ENCODE results near the gene RMC1. TPM values are rescaled to one million over a fixed set of nuclear protein-coding genes. Genes with fewer than 3 reads are reported as not detected.

The RMC1 gene
- total and polyA plus RNA-seq, 2 of the 13 experiments (the other 11 are each of a cell fraction or from before 2014, with no cell fraction given), result 9.4 to 19.5 TPM

DNA sequence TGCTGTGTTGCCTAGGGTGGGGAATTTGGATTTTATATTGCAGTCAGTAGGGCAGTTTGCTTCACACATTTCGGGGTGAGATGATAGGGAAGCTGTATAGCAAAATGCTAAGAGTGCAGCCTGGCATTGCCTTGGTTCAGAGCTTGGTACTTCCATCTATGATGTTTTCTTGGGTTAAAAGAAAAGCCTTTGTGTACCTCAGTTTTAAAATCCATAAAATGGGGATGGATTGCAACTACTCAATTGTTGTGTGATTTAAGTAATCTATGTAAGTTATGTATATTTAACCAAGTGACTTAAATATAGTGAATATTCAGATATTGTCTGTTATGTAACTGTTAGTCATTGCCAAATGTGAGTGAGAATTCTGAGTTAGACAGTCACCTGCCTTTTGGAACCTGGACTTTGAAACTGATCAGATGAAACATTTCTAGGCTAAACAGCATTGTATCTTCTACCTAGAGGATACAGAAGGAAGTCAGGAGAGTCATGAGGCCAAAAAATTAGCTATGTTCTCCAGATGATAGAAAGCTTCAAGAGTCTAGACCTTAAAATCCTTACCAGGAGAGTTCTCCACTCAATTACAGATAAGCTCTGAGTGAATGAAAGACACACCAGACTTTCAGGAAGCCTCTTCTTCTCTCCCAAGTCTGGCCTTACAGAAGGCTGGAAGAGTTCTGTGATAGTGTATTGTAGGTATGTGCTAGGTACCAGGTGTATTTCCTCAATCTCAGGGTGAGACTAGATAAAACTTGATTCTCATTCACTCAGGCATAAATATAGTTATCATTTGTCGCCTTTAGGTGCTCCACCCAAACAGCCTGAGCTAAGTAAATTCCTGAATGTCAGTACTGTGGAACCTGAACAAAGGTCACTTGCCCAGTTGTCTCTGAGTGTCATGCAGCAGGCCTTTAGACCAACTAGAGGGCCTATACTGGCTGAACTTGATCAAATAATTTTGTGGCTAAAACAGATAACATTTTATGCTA is 42.7 kb upstream of the RMC1 start (continued):
- TF ChIP-seq MXD3 (CRISPR knock-in tag; IDR thresholded peaks at IDR 0.05) (no peak), ZMYM2 (CRISPR knock-in tag; IDR thresholded peaks at IDR 0.05) (no peak), ZNF652 (CRISPR knock-in tag; IDR thresholded peaks at IDR 0.05; ENCODE audit: borderline replicate concordance, low read depth) (no peak), ZNF660 (CRISPR knock-in tag; IDR thresholded peaks at IDR 0.05; ENCODE audit: borderline replicate concordance, low read depth) (no peak), ZNF337 (CRISPR knock-in tag; IDR thresholded peaks at IDR 0.05; ENCODE audit: borderline replicate concordance, low read depth) (no peak), ATAD3A (CRISPR knock-in tag; IDR thresholded peaks at IDR 0.05) (no peak), ZNF83 (CRISPR knock-in tag; IDR thresholded peaks at IDR 0.05; ENCODE audit: borderline replicate concordance) (no peak), CTCF (CRISPR knock-in tag; IDR thresholded peaks at IDR 0.05) (no peak), U2AF2 (IDR thresholded peaks at IDR 0.05; ENCODE audit: low read depth, low read length) (no peak), KLF6 (CRISPR knock-in tag; IDR thresholded peaks at IDR 0.05) (0 out of 2 replicates have a peak, but pooled peaks have one; percentile 39), ZFYVE20 (CRISPR knock-in tag; IDR thresholded peaks at IDR 0.05; ENCODE audit: borderline replicate concordance, low read depth) (no peak), ZNF615 (CRISPR knock-in tag; IDR thresholded peaks at IDR 0.05; ENCODE audit: borderline replicate concordance) (no peak), NFRKB (IDR thresholded peaks at IDR 0.05) (no peak), SRY (CRISPR knock-in tag; IDR thresholded peaks at IDR 0.05) (no peak), FOSL2 (CRISPR knock-in tag; IDR thresholded peaks at IDR 0.05) (no peak), SP4 (CRISPR knock-in tag; IDR thresholded peaks at IDR 0.05) (no peak), BCLAF1 (IDR thresholded peaks at IDR 0.05) (no peak), KMT2B (CRISPR knock-in tag; IDR thresholded peaks at IDR 0.05) (no peak), JDP2 (CRISPR knock-in tag; IDR thresholded peaks at IDR 0.05; ENCODE audit: borderline replicate concordance) (no peak), ZNF747 (CRISPR knock-in tag; IDR thresholded peaks at IDR 0.05; ENCODE audit: borderline replicate concordance) (no peak)
- TF ChIP-seq, protein P1, sequence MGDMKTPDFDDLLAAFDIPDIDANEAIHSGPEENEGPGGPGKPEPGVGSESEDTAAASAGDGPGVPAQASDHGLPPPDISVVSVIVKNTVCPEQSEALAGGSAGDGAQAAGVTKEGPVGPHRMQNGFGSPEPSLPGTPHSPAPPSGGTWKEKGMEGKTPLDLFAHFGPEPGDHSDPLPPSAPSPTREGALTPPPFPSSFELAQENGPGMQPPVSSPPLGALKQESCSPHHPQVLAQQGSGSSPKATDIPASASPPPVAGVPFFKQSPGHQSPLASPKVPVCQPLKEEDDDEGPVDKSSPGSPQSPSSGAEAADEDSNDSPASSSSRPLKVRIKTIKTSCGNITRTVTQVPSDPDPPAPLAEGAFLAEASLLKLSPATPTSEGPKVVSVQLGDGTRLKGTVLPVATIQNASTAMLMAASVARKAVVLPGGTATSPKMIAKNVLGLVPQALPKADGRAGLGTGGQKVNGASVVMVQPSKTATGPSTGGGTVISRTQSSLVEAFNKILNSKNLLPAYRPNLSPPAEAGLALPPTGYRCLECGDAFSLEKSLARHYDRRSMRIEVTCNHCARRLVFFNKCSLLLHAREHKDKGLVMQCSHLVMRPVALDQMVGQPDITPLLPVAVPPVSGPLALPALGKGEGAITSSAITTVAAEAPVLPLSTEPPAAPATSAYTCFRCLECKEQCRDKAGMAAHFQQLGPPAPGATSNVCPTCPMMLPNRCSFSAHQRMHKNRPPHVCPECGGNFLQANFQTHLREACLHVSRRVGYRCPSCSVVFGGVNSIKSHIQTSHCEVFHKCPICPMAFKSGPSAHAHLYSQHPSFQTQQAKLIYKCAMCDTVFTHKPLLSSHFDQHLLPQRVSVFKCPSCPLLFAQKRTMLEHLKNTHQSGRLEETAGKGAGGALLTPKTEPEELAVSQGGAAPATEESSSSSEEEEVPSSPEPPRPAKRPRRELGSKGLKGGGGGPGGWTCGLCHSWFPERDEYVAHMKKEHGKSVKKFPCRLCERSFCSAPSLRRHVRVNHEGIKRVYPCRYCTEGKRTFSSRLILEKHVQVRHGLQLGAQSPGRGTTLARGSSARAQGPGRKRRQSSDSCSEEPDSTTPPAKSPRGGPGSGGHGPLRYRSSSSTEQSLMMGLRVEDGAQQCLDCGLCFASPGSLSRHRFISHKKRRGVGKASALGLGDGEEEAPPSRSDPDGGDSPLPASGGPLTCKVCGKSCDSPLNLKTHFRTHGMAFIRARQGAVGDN (CRISPR knock-in tag; IDR thresholded peaks at IDR 0.05), result no peak

All from HepG2 (cell line).